ENCODE results near the gene TIPARP. TPM values are rescaled to one million over a fixed set of nuclear protein-coding genes. Genes with fewer than 3 reads are reported as not detected.

TIPARP gene
- total and polyA plus RNA-seq, 4 donors: 4.4 to 13.6 (median 8.8) TPM

- Histone ChIP-seq H3K9ac (ENCODE audit: low read depth in 1 of 2, low read length in 2 of 2) (no peak overlapping the region), H3K9me3 (ENCODE audit: control insufficient read depth in 4 of 4, low read length in 3 of 4) (no peaks in the 10 kb centered on the region), H3K36me3 (ENCODE audit: control insufficient read depth in 4 of 4, insufficient read depth in 3 of 4, low read depth in 1 of 4, low read length in 3 of 4) (no peaks in the 10 kb centered on the region), H3K27ac (ENCODE audit: low read depth in 1 of 2, low read length in 2 of 2) (no peak overlapping the region), H3K27me3 (ENCODE audit: control insufficient read depth in 4 of 4, insufficient read depth in 4 of 4, low read length in 3 of 4) (no peaks in the 10 kb centered on the region), H3K4me1 (ENCODE audit: control insufficient read depth in 4 of 4, insufficient read depth in 4 of 4, low read length in 3 of 4) (no peaks in the 10 kb centered on the region), H3K4me3 (ENCODE audit: low read depth in 1 of 3, low read length in 3 of 3) (no peak overlapping the region)
- TF ChIP-seq HNF4A (conservative IDR thresholded peaks at IDR 0.05) (no peak), HNF4G (IDR thresholded peaks at IDR 0.05) (no peak), FOXA2 (IDR thresholded peaks at IDR 0.05) (no peak)
- TF ChIP-seq, protein P1, sequence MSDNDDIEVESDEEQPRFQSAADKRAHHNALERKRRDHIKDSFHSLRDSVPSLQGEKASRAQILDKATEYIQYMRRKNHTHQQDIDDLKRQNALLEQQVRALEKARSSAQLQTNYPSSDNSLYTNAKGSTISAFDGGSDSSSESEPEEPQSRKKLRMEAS (IDR thresholded peaks at IDR 0.05): no peak
- DNase-seq (ENCODE audit: low spot score): no peak
- WGBS: 94% methylated on average over 2 of the region's 2 CpGs
Measured at GRCh38 chr3:156721687-156722618, 47.6 kb downstream of the TIPARP start.

DNA sequence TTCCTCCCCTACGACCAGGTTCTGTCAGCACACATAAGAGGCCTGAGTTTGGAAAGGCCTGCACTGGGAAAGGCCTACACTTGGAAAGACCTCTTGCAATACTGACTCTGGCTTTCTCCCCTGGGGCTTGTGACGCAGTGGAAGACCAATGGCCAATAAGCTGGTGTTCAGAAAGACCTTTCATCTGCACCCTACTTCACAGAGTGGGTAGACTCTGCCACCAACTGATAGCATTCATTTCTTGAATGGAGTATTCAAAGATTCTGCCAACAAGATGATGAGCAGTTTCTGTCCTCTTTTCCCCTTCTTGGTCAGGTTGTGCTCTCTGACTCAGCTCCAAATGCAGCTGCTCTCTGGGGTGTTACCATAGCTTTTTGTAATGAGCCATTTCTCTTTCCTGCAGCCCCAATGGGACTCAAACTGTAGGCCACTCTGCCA lies 48.8 kb downstream of the TIPARP start:
- Histone ChIP-seq H3K4me3 (ENCODE audit: low read depth in 1 of 3, low read length in 3 of 3) (no peak overlapping the region), H3K9ac (ENCODE audit: low read depth in 1 of 2, low read length in 2 of 2) (no peak overlapping the region), H3K4me1 (ENCODE audit: control insufficient read depth in 4 of 4, insufficient read depth in 4 of 4, low read length in 3 of 4) (no peaks in the 10 kb centered on the region), H3K27me3 (ENCODE audit: control insufficient read depth in 4 of 4, insufficient read depth in 4 of 4, low read length in 3 of 4) (no peaks in the 10 kb centered on the region), H3K27ac (ENCODE audit: low read depth in 1 of 2, low read length in 2 of 2) (no peak overlapping the region), H3K9me3 (ENCODE audit: control insufficient read depth in 4 of 4, low read length in 3 of 4) (no peaks in the 10 kb centered on the region), H3K36me3 (ENCODE audit: control insufficient read depth in 4 of 4, insufficient read depth in 3 of 4, low read depth in 1 of 4, low read length in 3 of 4) (no peaks in the 10 kb centered on the region)
- TF ChIP-seq NR2F2 (IDR thresholded peaks at IDR 0.05) (no peak), RXRA (IDR thresholded peaks at IDR 0.05) (no peak), FOXA2 (IDR thresholded peaks at IDR 0.05) (no peak), SP1 (IDR thresholded peaks at IDR 0.05) (no peak), HNF4G (IDR thresholded peaks at IDR 0.05) (no peak), FOXA1 (IDR thresholded peaks at IDR 0.05) (no peak), TAF1 (conservative IDR thresholded peaks at IDR 0.05) (no peak), JUND (IDR thresholded peaks at IDR 0.05) (no peak)
- TF ChIP-seq, protein P1 (IDR thresholded peaks at IDR 0.05): no peak
- TF ChIP-seq, protein P2, sequence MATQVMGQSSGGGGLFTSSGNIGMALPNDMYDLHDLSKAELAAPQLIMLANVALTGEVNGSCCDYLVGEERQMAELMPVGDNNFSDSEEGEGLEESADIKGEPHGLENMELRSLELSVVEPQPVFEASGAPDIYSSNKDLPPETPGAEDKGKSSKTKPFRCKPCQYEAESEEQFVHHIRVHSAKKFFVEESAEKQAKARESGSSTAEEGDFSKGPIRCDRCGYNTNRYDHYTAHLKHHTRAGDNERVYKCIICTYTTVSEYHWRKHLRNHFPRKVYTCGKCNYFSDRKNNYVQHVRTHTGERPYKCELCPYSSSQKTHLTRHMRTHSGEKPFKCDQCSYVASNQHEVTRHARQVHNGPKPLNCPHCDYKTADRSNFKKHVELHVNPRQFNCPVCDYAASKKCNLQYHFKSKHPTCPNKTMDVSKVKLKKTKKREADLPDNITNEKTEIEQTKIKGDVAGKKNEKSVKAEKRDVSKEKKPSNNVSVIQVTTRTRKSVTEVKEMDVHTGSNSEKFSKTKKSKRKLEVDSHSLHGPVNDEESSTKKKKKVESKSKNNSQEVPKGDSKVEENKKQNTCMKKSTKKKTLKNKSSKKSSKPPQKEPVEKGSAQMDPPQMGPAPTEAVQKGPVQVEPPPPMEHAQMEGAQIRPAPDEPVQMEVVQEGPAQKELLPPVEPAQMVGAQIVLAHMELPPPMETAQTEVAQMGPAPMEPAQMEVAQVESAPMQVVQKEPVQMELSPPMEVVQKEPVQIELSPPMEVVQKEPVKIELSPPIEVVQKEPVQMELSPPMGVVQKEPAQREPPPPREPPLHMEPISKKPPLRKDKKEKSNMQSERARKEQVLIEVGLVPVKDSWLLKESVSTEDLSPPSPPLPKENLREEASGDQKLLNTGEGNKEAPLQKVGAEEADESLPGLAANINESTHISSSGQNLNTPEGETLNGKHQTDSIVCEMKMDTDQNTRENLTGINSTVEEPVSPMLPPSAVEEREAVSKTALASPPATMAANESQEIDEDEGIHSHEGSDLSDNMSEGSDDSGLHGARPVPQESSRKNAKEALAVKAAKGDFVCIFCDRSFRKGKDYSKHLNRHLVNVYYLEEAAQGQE (IDR thresholded peaks at IDR 0.05): no peak
- DNase-seq (ENCODE audit: low spot score): no peak
- WGBS: 83% methylated on average over 2 of the region's 2 CpGs

DNA sequence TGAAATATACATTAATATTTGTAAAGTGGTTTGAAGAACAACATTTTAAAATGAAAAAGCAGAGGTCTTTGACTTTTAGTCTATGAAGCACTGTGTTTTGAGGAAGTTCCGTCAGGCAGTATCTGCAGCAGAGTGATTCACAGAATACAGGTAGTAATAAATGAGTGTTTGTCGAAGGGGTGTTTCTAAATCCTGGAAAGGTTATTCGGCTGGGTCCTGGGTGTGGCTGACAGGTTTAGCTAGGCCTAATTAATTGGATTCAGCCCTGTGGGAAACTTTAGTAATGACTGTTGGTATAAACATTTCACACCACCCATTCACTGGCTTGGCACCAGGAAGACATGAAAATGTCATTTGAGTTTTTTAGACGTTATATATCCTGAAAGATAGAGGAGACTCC lies 51.3 kb downstream of the TIPARP start:
- DNase-seq (ENCODE audit: low spot score): no peak
- Histone ChIP-seq H3K4me1 (ENCODE audit: control insufficient read depth in 4 of 4, insufficient read depth in 4 of 4, low read length in 3 of 4) (no peaks in the 10 kb centered on the region), H3K9ac (ENCODE audit: low read depth in 1 of 2, low read length in 2 of 2) (no peak overlapping the region), H3K9me3 (ENCODE audit: control insufficient read depth in 4 of 4, low read length in 3 of 4) (no peaks in the 10 kb centered on the region), H3K36me3 (ENCODE audit: control insufficient read depth in 4 of 4, insufficient read depth in 3 of 4, low read depth in 1 of 4, low read length in 3 of 4) (no peaks in the 10 kb centered on the region), H3K4me3 (ENCODE audit: low read depth in 1 of 3, low read length in 3 of 3) (no peak overlapping the region), H3K27ac (ENCODE audit: low read depth in 1 of 2, low read length in 2 of 2) (no peak overlapping the region), H3K27me3 (ENCODE audit: control insufficient read depth in 4 of 4, insufficient read depth in 4 of 4, low read length in 3 of 4) (no peaks in the 10 kb centered on the region)
- WGBS: 64% methylated on average over 4 of the region's 4 CpGs
- TF ChIP-seq FOXA1 (IDR thresholded peaks at IDR 0.05): no peak
- TF ChIP-seq, protein P3, sequence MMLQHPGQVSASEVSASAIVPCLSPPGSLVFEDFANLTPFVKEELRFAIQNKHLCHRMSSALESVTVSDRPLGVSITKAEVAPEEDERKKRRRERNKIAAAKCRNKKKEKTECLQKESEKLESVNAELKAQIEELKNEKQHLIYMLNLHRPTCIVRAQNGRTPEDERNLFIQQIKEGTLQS (IDR thresholded peaks at IDR 0.05): no peak
- TF ChIP-seq, protein P2 (IDR thresholded peaks at IDR 0.05): no peak
- TF ChIP-seq RXRA (IDR thresholded peaks at IDR 0.05): no peak
- no peak for TF ChIP-seq EGR1 (IDR thresholded peaks at IDR 0.05; ENCODE audit: low read depth in 2 of 2)
- TF ChIP-seq HNF4A (conservative IDR thresholded peaks at IDR 0.05): no peak
- TF ChIP-seq, protein P4, sequence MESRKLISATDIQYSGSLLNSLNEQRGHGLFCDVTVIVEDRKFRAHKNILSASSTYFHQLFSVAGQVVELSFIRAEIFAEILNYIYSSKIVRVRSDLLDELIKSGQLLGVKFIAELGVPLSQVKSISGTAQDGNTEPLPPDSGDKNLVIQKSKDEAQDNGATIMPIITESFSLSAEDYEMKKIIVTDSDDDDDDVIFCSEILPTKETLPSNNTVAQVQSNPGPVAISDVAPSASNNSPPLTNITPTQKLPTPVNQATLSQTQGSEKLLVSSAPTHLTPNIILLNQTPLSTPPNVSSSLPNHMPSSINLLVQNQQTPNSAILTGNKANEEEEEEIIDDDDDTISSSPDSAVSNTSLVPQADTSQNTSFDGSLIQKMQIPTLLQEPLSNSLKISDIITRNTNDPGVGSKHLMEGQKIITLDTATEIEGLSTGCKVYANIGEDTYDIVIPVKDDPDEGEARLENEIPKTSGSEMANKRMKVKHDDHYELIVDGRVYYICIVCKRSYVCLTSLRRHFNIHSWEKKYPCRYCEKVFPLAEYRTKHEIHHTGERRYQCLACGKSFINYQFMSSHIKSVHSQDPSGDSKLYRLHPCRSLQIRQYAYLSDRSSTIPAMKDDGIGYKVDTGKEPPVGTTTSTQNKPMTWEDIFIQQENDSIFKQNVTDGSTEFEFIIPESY (IDR thresholded peaks at IDR 0.05): no peak
